Measurements from ENCODE around the gene SH3GL1.
"Not testable (repeated sequence)": the region's sequence is repeated elsewhere in the genome, so short reads cannot be mapped to it uniquely, and the experiment has no call there.

The SH3GL1 gene

DNA sequence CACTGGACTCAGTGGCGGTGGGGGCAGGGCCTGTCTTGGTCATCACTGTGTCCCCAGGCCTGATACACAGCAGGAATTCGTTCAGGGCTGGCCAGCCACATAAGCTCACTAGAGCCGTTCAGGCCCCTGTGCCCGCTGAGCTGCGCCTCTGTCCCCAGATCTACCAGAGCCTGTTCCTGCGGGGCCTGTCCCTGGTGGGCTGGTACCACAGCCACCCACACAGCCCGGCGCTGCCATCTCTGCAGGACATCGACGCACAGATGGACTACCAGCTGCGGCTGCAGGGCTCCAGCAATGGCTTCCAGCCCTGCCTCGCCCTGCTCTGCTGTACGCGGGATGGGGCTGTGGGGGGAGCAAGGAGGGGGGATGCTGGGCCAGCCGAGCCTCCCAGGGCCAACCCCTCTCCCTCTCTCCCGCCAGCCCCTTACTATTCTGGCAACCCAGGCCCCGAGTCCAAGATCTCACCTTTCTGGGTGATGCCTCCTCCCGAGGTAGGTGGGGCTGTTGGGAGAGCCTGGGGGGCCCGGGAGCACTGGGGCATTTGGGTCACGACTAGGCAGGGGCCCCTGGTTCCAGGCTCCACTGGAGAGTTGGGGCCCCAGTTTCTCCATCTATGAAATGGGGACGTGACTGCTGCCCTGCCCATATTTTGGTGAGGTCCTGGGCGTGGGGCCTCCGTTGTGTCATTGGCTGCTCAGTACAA is 43.1 kb downstream of the SH3GL1 start:
- Mint-ChIP-seq H3K9me3 (no peaks in the 10 kb centered on the region), H3K4me1 (ENCODE audit: low read depth in 2 of 2) (peaks cover 4 to 7% of the 10 kb centered on the region in 2 donors), H3K27me3 (no peaks in the 10 kb centered on the region), H3K36me3 (ENCODE audit: insufficient read depth) (peaks cover 22% of the 10 kb centered on the region), H3K4me3 (no peak overlapping the region), H3K27ac (peak overlapping the region in 1 of 2 donors; percentile 56)
- ATAC-seq (replicated peaks) (no peak), DNase-seq (no peak)

DNA sequence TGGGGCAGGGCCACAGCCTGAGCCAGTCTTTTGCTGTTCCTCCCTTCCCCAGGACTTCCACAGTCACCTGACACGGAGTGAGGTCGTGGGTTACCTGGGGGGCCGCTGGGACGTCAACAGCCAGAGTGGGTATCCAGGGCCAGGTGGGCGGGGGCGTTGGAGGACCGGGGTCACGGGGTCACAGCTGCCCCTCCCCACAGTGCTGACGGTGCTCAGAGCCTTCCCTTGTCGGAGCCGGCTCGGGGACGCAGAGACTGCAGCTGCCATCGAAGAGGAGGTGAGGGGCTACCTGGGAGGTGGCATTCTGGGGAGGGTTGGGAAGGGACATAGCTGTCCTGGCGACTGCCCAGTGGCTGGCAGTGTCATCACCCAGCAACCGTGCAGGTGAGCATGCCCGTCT is 45.5 kb downstream of the SH3GL1 start:
- ATAC-seq (replicated peaks) (no peak), DNase-seq (no peak)
- H3K4me1 Mint-ChIP-seq (ENCODE audit: low read depth in 2 of 2): peaks cover 2 to 4% of the 10 kb centered on the region in 2 donors
- H3K4me3 Mint-ChIP-seq: no peak overlapping the region
- peaks cover 18% of the 10 kb centered on the region for H3K36me3 Mint-ChIP-seq (ENCODE audit: insufficient read depth)
- no peak overlapping the region for H3K27ac Mint-ChIP-seq
- H3K9me3 Mint-ChIP-seq: no peaks in the 10 kb centered on the region
- no peaks in the 10 kb centered on the region for H3K27me3 Mint-ChIP-seq

DNA sequence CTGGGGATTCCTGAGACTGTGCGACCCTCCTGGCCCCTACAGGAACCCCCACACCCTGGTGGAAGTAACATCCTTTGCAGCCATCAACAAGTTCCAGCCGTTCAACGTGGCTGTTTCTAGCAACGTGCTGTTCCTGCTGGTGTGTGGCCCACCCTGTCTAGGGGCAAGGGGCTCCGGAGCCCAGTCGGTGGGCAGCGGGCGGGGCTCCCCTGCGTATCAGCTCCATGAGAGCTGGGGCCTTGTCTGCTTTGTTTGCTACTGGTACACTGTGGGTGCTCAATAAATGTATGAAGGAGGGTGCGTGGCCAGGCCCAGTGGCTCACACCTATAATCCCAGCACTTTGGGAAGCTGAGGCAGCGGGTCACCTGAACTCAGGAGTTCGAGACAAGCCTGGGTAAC is 46.1 kb downstream of the SH3GL1 start:
- Mint-ChIP-seq H3K4me3 (no peak overlapping the region), H3K27me3 (no peaks in the 10 kb centered on the region), H3K36me3 (ENCODE audit: insufficient read depth) (peaks cover 18% of the 10 kb centered on the region), H3K4me1 (ENCODE audit: low read depth in 2 of 2) (peaks cover 4% of the 10 kb centered on the region in 2 donors), H3K27ac (no peak overlapping the region), H3K9me3 (no peaks in the 10 kb centered on the region)
- DNase-seq (no peak), ATAC-seq (replicated peaks) (no peak)

- H3K9me3 Mint-ChIP-seq: no peaks in the 10 kb centered on the region
- no peak overlapping the region for H3K4me3 Mint-ChIP-seq
- ATAC-seq (replicated peaks): peak; percentile 79
- no peaks in the 10 kb centered on the region for H3K27me3 Mint-ChIP-seq
- peaks cover 4% of the 10 kb centered on the region in 2 donors for H3K4me1 Mint-ChIP-seq (ENCODE audit: low read depth in 2 of 2)
- DNase-seq: peak; percentile 55 to 64 (median 60)
- peak overlapping the region in 1 of 2 donors; percentile 44 for H3K27ac Mint-ChIP-seq
- peaks cover 13% of the 10 kb centered on the region for H3K36me3 Mint-ChIP-seq (ENCODE audit: insufficient read depth)
These were observed 47.6 kb downstream of the SH3GL1 start for GRCh38 chr19:4352701-4353121.

GRCh38 chr19:4350726-4351125 is 49.6 kb downstream of the SH3GL1 start:
- peaks cover 10% of the 10 kb centered on the region for H3K36me3 Mint-ChIP-seq (ENCODE audit: insufficient read depth)
- no peak for ATAC-seq (replicated peaks)
- H3K27ac Mint-ChIP-seq: peak overlapping the region; percentile 57 to 72

GRCh38 chr19:4350111-4350510 is 50.2 kb downstream of the SH3GL1 start:
- Mint-ChIP-seq H3K36me3 (ENCODE audit: insufficient read depth) (peaks cover 10% of the 10 kb centered on the region), H3K27me3 (no peaks in the 10 kb centered on the region), H3K4me1 (ENCODE audit: low read depth in 2 of 2) (peaks cover 7 to 11% of the 10 kb centered on the region in 2 donors), H3K27ac (peak overlapping the region; percentile 57 to 72), H3K9me3 (no peaks in the 10 kb centered on the region), H3K4me3 (no peak overlapping the region)
- no peak for DNase-seq
- no peak for ATAC-seq (replicated peaks)

More at GRCh38 chr19:4350726-4351125, 49.6 kb downstream of the SH3GL1 start:
- H3K4me3 Mint-ChIP-seq: no peak overlapping the region
- DNase-seq: no peak
- H3K9me3 Mint-ChIP-seq: no peaks in the 10 kb centered on the region
- H3K27me3 Mint-ChIP-seq: no peaks in the 10 kb centered on the region
- peaks cover 4 to 5% of the 10 kb centered on the region in 2 donors for H3K4me1 Mint-ChIP-seq (ENCODE audit: low read depth in 2 of 2)

- not testable (repeated sequence) for H3K4me3 Mint-ChIP-seq; H3K9me3 Mint-ChIP-seq; H3K36me3 Mint-ChIP-seq (ENCODE audit: insufficient read depth); DNase-seq; ATAC-seq (replicated peaks); H3K27me3 Mint-ChIP-seq; H3K27ac Mint-ChIP-seq
- H3K4me1 Mint-ChIP-seq (ENCODE audit: low read depth in 2 of 2): peaks cover 8 to 11% of the 10 kb centered on the region in 2 donors
These were observed 51.1 kb downstream of the SH3GL1 start for GRCh38 chr19:4349225-4349624.

GRCh38 chr19:4347521-4347920 is 52.8 kb downstream of the SH3GL1 start:
- Mint-ChIP-seq H3K27ac (no peak overlapping the region), H3K4me3 (no peak overlapping the region), H3K36me3 (ENCODE audit: insufficient read depth) (peaks cover 14% of the 10 kb centered on the region), H3K27me3 (no peaks in the 10 kb centered on the region), H3K9me3 (no peaks in the 10 kb centered on the region), H3K4me1 (ENCODE audit: low read depth in 2 of 2) (peaks cover 14 to 17% of the 10 kb centered on the region in 2 donors)
- no peak for ATAC-seq (replicated peaks)
- DNase-seq: no peak

DNA sequence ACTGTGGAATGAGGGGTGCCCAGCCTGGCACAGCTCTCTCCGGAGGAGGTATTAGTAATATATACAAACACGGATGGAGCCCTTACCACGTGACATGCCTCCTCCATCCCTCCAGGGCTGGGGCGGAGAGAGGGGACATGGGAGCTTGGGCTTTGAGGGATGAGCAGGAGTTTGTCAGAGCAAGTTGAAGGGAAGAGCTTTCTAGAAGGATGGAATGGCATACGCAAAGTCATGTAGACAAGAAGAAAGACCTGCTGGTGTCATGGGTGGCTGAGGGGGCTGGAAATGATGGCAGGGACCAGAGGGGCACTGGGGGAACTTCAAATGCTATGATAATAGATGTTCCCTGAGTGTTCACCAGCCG is 54.3 kb downstream of the SH3GL1 start:
- Mint-ChIP-seq H3K27me3 (no peaks in the 10 kb centered on the region), H3K4me3 (no peak overlapping the region), H3K36me3 (ENCODE audit: insufficient read depth) (peaks cover 14% of the 10 kb centered on the region), H3K9me3 (no peaks in the 10 kb centered on the region), H3K4me1 (ENCODE audit: low read depth in 2 of 2) (peaks cover 18 to 22% of the 10 kb centered on the region in 2 donors), H3K27ac (no peak overlapping the region)
- DNase-seq: no peak
- no peak for ATAC-seq (replicated peaks)

DNA sequence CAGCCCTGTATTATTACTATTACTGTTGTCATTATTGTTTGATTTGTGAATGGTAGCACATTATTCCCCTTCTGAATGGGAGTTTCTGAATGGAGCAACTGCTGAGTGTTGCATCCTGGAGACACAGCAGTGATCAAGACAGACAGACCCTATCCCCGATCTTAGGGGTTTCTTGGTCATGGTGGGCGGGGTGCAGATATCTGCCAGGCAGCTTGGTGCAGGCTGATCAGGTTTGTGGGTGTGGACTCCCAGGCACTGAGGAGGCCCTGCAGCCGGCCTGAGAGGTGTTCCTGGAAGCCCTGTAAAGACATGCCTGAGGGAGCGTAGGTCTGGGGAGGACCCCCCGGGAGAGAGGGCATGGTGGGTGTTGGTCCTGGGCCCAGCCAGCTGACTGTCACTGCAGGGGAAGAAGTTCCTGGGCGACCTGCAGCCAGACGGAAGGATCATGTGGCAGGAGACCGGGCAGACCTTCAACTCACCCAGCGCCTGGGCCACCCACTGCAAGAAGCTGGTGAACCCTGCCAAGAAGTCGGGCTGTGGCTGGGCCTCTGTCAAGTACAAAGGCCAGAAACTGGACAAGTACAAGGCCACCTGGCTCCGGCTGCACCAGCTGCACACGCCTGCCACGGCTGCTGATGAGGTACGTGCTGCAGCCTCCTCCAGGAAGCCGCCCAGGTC is 54.9 kb downstream of the SH3GL1 start:
- Mint-ChIP-seq H3K9me3 (no peaks in the 10 kb centered on the region), H3K27ac (no peak overlapping the region), H3K4me1 (ENCODE audit: low read depth in 2 of 2) (peaks cover 18 to 22% of the 10 kb centered on the region in 2 donors), H3K4me3 (peak overlapping the region; percentile 85 to 86), H3K27me3 (no peaks in the 10 kb centered on the region), H3K36me3 (ENCODE audit: insufficient read depth) (peaks cover 14% of the 10 kb centered on the region)
- ATAC-seq (replicated peaks) (no peak), DNase-seq (no peak)

DNA sequence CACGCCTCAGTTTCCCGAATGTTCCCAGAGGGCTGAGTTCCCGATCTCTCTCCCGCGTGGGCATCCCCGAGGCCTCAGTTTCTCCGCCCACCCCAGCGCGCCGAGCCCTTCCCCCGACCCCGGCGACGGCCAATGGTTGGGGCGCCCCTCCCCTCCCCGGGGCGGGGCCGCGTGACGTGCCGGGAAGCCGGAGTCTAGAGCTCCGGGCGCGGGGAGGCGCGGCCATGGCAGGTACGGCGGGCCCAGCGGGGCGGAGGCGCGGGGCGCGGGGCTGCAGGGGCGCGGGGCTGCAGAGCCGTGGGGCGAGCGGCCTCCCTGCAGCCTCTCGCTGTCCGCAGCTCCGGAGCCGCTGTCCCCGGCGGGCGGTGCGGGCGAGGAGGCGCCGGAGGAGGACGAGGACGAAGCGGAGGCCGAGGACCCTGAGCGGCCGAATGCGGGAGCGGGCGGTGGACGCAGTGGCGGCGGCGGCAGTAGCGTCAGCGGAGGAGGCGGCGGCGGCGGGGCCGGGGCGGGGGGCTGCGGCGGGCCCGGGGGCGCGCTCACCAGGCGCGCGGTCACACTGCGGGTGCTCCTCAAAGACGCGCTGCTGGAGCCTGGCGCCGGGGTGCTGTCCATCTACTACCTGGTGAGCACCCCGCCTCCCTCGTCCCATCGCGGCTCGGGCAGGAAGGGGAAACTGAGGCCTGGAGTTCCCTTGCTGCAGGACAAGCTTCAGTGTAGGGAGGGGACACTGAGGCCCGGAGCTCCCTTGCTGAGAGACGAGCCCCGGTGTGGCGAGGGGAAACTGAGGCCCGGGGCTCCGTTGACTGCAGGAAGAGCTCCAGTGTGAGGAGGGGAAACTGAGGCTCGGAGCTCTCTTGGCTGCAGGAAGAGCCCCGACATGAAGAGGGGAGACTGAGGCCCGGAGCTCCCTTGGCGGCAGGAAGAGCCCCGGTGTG is 56.7 kb downstream of the SH3GL1 start, which contains the start of gene MPND:
TSS of gene MPND (plus strand) at position 193 of the 938 bp plus-strand sequence. CDS start at position 225, 32 bp downstream.
- no peaks in the 10 kb centered on the region for H3K27me3 Mint-ChIP-seq
- peak; percentile 91 to 92 (median 92) for DNase-seq
- peaks cover 22% of the 10 kb centered on the region for H3K36me3 Mint-ChIP-seq (ENCODE audit: insufficient read depth)
- peak within 1 kb of the TSS; percentile 77 to 79 for H3K27ac Mint-ChIP-seq
- H3K4me3 Mint-ChIP-seq: peak within 1 kb of the TSS; percentile 85 to 86
- H3K4me1 Mint-ChIP-seq (ENCODE audit: low read depth in 2 of 2): peaks cover 17 to 22% of the 10 kb centered on the region in 2 donors
- peak; percentile 73 for ATAC-seq (replicated peaks)
- no peaks in the 10 kb centered on the region for H3K9me3 Mint-ChIP-seq

GRCh38 chr19:4342615-4343369 is 57.6 kb downstream of the SH3GL1 start:
- peak; percentile 78 for ATAC-seq (replicated peaks)
- peak overlapping the region; percentile 77 to 79 for H3K27ac Mint-ChIP-seq

DNA sequence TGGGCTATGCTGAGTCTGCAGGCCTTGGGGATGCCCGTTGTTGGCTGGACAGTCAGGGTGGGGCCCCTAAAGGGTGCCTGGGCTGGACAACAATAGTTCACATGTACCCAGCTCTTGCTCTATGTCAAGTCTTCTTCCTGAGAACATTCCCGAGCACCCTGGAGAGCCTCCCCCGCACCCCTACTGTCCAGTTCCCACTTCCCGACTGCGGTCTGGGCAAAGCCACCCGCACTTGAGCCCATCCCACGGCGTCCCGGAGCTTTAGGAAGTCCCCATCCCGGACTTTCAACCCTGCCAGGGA is 58.1 kb downstream of the SH3GL1 start:
- Mint-ChIP-seq H3K4me3 (peak overlapping the region; percentile 85 to 86), H3K9me3 (no peaks in the 10 kb centered on the region), H3K4me1 (ENCODE audit: low read depth in 2 of 2) (peaks cover 25 to 30% of the 10 kb centered on the region in 2 donors), H3K27ac (peak overlapping the region; percentile 77 to 79), H3K36me3 (ENCODE audit: insufficient read depth) (peaks cover 22% of the 10 kb centered on the region), H3K27me3 (no peaks in the 10 kb centered on the region)
- ATAC-seq (replicated peaks) (no peak), DNase-seq (no peak)

More at GRCh38 chr19:4342615-4343369, 57.6 kb downstream of the SH3GL1 start:
- H3K36me3 Mint-ChIP-seq (ENCODE audit: insufficient read depth): peaks cover 22% of the 10 kb centered on the region
- H3K27me3 Mint-ChIP-seq: no peaks in the 10 kb centered on the region
- H3K4me1 Mint-ChIP-seq (ENCODE audit: low read depth in 2 of 2): peaks cover 24 to 28% of the 10 kb centered on the region in 2 donors
- H3K4me3 Mint-ChIP-seq: peak overlapping the region; percentile 85 to 86
- DNase-seq: peak; percentile 84 to 86 (median 86)
- no peaks in the 10 kb centered on the region for H3K9me3 Mint-ChIP-seq

Measured in effector memory CD8-positive, alpha-beta T cell (primary cell).